Frontal cortex (tissue), 4 donors: ENCODE results near the gene HIC1. TPM values are rescaled to one million over a fixed set of nuclear protein-coding genes. Genes with fewer than 3 reads are reported as not detected.
A peak's percentile ranks its signal among the peaks of the same experiment; 100 is the strongest.

ENCODE experiments used
- DNase-seq, 2 donors: peaks; one replicate each; pipeline ENCODE4 v3.0.0; 2012; ENCODE audit warnings: low spot score in 2 of 2
- FAIRE-seq: peaks from 2 replicates; lab custom pipeline; 2012; peaks lifted over from hg19 to GRCh38; lab: Jason Lieb, UNC
- total RNA-seq: library from RNA; depleted of rRNA; stranded (reverse); fragments of >200 nt; gene quantifications from one replicate; pipeline ENCODE4 v1.2.3, GENCODE V29; 2014
- donor health status: control.
- donor health status: control.
- donor health status: control.

The HIC1 gene
- total RNA-seq, 1 donor from 2014 or later, result 3.3 TPM

DNA sequence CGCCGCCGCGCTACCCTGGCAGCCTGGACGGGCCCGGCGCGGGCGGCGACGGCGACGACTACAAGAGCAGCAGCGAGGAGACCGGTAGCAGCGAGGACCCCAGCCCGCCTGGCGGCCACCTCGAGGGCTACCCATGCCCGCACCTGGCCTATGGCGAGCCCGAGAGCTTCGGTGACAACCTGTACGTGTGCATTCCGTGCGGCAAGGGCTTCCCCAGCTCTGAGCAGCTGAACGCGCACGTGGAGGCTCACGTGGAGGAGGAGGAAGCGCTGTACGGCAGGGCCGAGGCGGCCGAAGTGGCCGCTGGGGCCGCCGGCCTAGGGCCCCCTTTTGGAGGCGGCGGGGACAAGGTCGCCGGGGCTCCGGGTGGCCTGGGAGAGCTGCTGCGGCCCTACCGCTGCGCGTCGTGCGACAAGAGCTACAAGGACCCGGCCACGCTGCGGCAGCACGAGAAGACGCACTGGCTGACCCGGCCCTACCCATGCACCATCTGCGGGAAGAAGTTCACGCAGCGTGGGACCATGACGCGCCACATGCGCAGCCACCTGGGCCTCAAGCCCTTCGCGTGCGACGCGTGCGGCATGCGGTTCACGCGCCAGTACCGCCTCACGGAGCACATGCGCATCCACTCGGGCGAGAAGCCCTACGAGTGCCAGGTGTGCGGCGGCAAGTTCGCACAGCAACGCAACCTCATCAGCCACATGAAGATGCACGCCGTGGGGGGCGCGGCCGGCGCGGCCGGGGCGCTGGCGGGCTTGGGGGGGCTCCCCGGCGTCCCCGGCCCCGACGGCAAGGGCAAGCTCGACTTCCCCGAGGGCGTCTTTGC is 3.1 kb downstream of the HIC1 start:
- no peak for FAIRE-seq
- DNase-seq, result no peak

DNA sequence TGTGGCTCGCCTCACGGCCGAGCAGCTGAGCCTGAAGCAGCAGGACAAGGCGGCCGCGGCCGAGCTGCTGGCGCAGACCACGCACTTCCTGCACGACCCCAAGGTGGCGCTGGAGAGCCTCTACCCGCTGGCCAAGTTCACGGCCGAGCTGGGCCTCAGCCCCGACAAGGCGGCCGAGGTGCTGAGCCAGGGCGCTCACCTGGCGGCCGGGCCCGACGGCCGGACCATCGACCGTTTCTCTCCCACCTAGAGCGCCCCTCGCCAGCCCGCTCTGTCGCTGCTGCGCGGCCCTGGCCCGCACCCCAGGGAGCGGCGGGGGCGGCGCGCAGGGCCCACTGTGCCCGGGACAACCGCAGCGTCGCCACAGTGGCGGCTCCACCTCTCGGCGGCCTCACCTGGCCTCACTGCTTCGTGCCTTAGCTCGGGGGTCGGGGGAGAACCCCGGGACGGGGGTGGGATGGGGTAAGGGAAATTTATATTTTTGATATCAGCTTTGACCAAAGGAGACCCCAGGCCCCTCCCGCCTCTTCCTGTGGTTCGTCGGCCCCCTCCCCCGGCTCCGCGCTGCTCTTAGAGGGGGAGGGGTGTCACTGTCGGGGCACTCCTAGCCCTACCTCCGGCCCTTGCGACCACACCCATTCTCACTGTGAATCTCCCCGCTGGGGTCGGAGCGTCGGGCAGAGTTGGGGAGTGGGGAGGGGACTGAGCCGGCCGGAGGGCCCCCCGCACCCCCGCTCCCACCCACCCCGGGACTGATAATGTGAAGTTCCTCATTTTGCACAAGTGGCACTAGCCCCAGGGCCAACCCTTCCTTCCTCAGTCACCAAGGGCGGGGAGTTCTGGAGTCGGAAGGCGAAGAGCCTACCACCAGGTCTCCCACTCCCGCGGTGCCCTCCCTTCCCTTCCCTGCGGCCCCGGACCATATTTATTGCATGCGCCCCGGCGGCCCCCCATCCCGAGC is 4.0 kb downstream of the HIC1 start:
- FAIRE-seq, result no peak
- peak; percentile 70 to 74 for DNase-seq

DNA sequence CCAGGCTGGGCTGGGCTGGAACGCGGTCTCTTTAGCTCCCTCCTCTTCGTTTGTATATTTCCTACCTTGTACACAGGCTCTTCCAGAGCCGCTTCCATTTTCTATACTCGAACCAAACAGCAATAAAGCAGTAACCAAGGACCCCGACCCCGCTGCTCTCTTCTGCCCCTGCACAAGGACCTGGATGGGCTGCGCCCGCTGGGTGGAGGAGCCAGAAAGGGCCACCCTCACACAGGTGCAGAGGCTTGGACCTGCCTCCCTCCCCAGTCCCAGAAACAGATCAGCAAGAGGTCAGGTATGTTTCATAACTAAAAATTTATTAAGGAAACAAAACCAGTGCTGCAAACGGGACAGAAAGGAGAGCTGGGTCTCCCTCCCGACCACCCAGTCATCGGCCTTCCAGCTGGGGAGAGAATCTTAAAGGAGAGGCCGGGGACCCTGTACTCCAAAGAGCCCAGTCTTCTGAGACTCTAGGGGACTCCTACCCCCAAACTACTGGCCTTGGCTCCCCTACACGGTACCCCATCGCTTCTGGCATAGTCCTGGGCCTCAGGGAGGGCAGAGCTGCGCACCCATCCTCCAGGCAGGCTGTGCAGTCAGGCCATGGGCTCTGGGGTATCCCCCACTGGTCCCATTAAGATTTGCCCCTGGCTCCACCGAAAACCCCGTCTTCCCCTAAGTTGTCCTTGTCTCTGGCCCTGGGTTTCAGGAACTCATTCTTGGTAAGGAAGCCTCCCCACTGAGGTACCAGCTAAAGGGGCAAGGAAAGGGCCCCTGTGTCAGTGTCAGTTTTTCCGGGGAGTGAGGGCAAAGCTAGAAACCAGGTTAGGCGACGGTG is 4.9 kb downstream of the HIC1 start:
- DNase-seq, result no peak
- no peak for FAIRE-seq

DNA sequence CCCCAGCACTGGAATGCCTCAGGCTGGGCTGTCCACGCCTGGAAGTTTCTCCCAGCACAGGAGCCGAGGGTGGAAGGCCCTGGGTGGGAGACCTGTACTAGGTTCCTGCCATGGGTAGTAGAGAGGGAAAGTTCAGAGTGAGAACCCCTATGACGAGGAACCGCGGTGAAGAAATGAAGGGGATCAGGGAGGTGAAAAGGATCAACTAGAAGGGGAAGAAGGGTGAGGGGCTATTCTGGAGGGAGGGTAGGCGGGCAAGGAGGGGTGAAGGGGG is 5.4 kb downstream of the HIC1 start:
- no peak for FAIRE-seq

DNA sequence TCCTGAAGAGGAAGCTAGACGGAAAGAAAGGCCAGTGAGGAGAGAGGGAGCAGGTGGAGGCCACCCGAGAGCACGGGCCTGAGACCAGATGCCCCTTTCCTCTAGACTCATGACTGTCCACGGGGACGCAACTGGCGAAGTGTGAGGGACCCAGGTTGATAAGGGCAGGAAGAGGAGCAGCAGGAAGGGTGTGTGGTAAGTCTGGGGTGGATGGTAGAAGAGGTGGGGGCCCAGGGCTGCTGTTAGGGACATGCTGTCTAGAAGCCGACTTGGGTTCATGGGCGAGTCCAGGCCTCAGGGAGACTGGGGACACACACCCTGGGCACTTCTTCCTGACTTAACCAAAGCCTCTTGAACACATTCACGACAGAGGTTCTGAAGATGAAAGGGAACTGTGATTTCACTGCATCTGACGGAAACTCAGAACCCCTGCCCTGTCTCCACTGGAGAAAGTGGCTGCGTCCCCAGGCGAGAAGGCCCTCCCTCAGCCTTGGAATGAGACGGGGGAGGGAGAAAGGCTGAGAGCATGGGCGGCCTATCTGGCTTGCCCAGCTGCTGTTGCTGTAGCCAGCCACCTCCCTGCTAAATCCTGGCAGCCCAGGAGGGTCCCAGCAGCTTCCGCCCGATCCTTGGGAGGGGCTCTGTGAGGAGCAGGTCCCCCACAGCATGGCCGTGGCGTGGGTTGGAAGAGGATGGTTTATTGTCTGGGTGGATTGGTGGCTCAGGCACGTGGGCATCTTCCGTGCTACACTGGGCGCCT is 6.0 kb downstream of the HIC1 start:
- no peak for FAIRE-seq

More for the DNA sequence above, 5.4 kb downstream of the HIC1 start:
- no peak for DNase-seq

DNA sequence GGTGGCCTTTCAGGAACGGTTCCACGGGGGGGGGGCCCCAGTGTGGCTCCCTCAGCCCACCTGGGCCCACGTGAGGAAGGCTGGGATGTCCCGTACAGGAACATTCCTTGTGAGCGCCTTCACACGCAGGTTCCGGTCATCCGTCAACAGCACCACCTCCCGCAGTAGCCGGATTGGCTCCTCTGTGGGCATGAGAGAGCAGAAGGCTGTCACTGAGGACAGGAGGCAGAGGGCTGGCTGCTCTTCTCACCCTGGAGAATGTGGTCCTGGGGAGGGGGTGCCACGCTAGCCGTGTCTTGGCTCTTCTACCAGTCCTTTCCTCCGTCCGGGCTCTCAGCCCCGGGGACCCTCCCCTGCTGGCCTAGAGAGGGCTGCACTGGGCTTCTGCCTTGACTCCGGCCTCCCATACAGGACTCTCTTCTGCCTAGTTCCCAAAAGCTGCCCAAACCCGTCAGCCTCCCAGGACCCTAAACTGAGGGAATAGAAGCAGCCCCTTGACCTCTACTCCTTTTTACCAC is 6.6 kb downstream of the HIC1 start:
- FAIRE-seq (no peak), DNase-seq (no peak)

More for the DNA sequence above, 6.0 kb downstream of the HIC1 start:
- no peak for DNase-seq

DNA sequence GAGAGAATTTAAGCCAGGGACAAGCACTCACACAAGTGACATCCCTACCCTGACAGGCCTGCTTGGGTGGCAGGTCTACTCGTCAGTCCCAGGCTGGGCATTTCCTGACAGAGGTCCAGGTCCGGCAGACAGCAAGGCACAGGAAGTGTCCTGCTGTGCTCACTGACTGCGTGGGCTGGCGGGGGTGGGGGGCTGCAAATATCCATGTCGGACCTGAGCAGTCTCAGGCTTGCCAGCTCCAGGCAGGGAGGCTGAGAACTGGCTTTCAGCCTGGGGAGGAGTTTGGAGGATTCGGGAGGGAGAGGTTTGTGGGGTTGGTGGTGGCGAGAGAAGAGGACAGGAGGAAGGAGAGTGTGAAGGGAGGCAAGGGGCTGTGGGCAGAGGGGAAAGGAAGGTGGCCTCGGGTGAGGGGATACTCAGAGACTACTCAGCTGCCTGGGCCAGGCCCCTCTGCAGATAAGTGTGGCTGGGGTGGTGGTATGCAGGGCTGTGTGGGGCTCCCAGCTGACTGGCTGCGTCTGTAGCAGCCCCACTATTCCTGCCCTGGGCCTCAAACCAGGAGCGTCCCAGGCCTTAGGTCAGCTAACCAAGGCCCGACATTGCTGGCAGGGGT is 7.8 kb downstream of the HIC1 start:
- DNase-seq, result no peak
- FAIRE-seq, result no peak

DNA sequence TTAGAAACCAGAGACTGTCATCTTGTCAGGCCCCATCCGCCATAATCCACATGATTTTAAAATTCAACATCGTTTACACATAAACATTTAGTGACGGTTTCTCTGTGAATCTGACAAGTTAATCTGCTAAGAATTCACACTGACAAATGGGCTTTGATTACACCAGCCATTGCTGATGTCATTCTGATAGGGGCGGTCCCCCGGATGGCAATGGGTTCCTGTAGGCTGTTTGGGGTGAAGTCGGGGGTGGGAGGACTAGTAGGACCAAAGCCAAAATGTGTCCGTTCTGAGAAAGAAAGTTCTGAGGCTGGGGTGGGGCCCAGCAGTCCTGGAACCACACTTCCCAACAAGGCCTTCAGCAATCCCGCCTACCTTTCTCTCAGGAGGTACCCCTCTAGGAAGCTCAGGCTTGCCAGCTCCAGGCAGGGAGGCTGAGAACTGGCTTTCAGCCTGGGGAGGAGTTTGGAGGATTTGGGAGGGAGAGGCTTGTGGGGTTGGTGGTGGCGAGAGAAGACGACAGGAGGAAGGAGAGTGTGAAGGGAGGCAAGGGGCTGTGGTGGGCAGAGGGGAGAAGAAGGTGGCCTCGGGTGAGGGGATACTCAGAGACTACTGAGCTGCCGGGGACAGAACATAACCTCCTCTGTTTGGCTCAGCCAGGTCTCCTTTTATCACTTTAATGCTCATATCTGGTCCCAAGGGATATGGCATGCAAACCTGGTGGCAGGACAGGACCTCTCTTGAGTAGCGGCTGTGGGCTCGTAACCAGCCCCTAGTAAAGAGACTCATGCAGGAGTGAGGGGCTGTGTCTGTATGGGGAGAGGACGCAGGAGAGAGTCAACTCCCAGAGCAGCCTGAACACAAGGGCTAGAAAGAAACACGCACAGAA is 8.6 kb downstream of the HIC1 start:
- no peak for DNase-seq
- FAIRE-seq, result no peak

DNA sequence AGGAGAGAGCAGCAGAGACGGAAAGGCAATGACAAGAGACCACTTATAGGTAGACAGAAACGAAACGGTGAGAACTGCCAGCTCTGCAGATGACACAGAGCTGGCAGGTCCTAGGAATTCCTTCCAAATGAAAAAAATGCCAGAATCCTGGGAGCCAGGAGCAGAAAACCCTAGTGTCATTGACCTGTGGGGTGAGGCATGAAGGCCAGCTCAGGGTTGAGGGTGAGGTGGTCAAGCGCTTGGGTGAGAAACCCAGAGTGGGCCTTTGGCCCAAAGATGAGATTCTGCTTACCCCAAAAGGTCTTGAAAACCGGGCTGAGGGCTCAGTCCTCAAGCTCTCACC is 9.2 kb downstream of the HIC1 start:
- FAIRE-seq, result no peak
- DNase-seq, result no peak

DNA sequence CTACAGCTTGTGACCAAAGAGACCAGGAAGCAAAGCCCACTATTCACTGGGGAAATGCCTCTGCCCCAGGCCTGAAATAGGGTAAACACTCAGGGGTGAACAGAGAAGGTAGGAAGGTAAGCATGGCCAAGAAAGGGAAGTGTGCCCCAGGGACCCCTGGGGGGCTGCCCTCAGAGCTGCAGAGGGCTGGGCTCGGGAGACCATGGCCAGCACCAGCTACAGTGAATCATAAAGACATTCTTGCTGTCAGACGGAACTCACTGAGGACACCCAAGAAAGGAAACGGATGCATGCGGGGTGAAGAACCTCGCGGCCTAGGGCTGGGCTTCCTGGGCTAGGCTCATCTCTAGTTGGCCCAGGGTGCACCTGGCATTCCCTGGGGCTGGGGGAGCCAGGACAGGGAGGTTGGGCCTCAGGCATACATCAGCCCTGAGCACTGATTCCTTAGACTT is 9.6 kb downstream of the HIC1 start:
- FAIRE-seq (no peak), DNase-seq (no peak)

DNA sequence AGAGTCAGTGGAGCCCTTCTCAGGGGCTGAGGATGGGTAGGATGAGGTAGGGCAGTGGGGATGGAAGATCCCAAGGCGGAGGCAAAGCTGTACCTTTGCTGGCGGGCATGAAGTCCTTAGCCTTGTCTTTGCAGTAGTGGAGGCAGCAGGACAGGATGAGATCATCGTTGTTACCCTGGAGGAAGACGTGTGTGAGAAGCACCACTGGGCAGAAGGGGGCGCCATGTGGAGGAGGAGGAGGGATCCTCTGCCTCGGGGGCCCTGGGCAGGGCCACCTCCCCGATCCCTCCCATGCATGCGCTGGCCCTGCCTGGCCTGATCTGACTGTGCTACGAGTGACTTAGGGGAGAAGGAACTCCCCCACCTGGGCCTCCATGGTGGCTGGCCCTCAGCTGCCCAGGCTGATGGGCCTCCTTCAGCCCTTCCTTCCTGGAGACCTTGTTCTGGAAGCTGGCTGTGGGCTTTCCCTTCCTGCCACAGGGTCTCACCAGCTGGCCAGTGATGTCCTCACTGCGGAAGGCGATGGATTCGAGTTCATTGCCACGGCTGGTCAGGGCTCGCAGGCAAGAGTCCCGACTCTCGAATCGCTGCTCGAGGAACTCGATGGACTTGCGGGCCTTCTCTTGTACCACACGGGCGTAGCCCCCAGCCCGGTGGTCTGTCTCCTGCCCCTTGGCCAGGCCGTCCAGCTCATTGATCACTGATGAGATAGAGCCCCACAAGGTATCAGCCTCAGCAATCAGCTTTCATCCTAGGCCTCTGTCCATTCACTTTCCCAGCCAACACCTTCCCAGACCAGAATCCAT is 10.3 kb downstream of the HIC1 start:
- DNase-seq (no peak), FAIRE-seq (no peak)

DNA sequence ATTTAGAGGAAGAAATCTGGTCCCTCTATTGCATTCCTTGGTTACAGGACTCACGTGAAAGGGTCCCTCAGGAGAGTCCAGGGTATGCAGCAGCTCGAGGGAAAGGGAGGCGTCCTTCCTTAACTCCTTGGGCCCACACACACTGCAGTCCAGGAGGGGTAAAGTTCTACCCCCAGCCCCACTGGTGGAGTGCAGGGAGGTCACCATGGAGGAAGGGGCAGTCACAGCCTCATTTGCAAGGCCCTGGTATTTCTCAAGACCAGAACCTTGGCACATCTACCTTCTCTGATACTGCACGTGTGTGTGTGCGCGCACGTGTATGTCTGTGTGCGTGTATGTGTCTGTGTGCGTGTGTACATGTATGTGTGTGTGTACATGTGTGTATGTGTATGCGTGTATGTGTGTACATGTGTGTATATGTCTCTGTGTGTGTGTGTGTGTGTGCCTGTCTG is 11.1 kb downstream of the HIC1 start:
- DNase-seq, result no peak
- FAIRE-seq, result no peak

DNA sequence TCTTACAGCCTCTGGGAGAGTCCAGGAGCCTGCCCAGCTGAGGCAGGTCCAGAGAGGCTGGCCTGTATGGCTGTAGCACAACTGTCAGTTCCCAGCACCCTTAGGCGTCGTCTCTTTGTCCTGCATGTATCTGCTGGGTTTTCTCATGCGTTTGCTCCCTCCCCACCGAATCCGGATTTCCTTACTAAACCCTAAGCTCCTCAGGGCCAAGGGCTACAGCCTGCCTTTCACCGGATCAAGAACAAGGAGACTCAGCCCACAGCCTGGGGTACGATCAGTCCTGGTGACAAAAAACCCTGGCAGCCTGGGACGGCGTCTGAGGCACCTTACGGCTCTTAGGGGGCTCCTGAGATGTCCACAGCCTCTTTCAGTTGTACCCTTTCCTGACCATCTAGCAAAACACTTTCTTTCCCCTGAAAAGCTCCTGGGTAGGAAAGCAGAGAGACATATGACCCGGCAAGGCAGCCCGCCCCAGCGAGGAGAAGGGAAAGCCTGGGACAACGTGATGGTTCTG is 12.2 kb downstream of the HIC1 start:
- FAIRE-seq (no peak), DNase-seq (no peak)

DNA sequence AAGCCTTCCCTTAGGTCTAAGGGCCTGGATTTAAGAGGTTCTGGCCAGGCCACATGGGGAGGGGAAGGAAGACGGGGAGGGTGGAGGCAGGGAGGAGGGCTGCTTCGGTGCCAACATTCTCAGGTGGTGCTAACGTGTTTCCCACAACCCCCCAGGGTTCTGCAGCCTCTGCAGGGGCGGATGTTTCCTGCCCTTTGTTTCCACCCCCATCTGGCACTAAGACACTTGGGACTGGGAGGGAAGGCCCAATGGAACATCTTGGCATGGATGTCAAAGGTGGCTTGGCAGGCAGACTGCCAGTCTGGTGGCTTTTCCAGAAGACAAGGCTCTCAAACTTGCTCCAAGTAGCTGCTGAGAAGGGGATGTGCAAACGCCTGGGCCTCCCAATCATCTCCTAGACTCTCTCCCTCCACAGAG is 12.7 kb downstream of the HIC1 start:
- FAIRE-seq, result no peak
- DNase-seq, result no peak

DNA sequence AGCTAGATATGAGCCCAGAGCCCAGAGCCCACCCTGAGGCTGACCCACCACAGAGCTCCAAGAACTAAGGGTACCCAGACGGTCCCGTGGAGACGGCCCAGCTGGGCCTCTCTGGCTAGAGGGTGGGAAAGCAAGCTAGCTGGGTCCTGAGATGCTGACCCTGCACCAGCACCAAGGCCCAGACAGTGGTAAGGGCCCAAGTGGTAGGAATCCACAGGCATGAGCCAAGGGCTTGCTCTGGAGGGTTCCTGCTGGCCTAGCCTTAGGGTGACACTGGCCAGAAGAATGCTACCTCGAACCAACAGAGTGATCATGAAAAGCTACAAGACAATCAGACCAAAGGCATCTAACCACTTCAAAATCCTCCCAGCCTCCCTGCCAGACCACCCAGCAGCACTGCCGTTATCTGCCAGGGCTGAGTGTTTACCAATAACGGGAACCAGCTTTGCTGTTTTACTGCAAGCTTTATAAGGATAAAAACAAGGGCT is 13.2 kb downstream of the HIC1 start:
- no peak for DNase-seq

DNA sequence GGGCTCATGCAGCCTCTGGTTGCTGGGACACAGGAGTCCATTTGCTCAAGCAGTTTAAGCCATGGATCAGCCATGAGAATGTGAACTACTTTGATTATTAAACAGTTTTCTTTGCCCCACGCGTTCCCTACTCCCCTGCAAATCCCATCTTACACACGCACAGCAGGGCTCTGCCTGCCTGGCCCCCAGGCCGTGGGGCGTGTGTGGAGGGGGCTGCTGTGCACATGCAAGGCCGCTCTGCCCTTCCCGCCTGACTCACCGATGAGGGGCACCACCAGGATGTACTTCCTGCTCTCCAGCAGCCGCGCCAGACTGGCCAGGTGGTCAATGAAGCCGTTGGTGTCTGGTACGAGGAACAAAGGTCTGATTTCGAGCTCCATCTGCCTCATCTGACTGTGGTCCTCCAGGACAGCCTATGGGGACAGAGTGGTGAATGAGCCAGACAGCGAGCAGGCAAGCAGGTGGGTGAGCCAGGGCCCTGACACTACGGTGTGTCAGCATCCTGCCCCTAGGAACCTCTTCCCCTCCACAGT is 13.7 kb downstream of the HIC1 start:
- FAIRE-seq (no peak), DNase-seq (no peak)

More for the DNA sequence above, 13.2 kb downstream of the HIC1 start:
- no peak for FAIRE-seq
